NCI-H2171 (cell line): ENCODE results near the gene MAFG.

Experiments used
- DNase-seq: peaks from one replicate; lab custom pipeline; 2025; lab: John Stamatoyannopoulos, UW

Gene MAFG

DNA sequence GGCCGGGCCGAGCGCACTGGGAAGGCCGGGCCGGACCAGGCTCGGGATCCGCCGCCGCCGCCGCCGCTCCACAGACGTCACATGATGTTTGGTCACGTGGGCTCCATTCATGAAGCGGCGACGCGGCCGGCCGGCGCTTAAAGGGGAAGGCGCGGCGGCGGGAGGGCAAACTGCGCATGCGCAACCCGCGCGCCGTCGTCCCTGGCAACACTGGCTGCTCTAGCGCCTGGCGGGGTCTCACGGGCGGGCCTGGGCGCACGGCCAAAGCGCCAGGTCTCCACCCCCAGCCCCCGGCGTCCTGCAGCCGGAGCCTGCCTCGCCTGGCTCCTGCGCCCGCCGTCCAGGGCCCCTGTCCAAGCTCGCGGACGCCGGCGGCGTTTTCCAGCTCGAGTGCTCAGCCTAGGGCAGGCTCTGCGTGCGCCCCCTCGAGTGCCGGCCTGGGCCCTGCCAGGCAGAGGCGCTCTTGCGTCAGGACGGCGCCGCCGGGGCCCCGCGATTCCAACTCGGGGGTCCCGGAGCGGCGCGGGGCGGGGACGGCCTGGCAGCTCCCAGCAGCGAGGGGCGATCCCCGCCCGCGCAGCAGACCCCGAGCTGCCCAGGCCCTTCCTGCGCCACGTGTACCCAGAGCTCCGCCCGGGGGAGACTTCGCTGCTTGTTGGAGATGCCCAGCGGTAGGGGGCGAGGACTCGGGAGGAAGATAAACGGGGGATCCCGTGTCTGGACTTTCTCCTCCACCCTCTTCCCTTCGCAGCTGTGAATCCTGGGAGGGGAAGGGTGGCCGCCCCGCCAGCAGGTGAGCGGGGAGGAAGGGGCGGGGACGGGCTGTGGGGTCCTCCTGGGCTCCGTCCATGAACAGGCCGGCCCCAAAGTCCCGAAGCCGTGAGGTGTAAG lies at the start of gene MAFG:
MAFG (minus strand) TSS at position 83 of the 891 bp plus-strand sequence. CDS start 4,550 bp downstream, outside the sequence.
- peak; percentile 94 for DNase-seq

DNA sequence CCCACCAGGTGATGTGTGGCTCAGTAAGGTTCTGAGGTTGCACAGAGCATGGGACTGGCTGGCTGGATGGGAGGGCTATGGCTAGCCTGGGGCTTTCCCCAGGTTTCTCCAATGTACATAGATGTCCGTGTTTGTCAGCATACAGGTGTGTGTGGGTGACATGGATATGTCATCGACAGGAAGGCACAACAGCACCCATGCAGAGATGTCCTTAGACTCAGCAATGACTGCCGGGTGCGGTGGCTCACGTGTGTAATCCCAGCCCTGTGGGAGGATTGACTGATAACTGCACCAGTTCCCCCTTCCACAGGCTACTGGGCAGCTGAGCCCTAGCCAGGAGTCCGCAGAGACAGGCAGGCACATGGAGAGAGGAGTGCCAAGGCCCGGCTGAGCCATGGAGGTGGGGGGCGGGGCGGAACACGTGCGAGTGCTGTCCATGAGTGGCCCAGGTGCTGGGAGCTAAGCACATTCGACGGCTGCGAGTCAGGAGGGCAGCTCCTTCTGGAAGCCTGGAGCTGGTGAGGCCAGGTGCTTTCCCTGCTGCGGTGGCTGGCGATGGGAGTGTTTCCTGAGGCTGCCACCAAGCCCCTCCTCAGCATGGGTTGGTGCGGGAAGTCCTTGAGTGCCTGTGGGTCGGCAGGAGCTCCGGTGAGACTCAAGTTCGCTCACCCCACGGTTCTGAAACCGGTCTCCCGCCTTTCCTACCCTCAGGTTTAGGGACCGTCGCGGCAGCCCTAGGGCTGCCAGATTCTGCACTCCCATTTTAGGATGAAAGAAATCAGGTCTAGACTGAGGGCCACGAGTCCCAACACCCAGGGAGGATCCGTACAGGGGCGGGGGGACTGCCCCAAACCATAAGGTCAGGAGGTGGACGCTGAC lies 49.0 kb upstream of the MAFG start:
- DNase-seq: no peak

DNA sequence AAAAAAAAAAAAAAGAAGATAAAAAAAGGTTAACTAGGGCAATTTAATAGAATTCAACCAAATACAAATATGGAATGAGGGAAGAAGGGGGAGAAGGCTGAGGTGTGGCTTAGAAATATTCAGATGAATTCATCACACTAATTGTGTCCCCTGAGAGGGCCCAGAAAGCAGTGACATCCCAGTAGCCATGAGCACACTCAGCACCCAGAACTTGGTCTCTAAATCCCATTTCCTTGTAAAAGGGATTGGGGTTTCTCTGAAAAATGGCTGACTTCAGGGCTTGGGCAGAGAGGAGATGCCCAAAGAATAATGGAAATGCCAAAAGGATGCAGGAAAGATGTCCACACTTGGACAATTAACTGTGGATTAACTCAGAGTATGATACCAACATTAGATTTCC lies 45.9 kb upstream of the MAFG start:
- DNase-seq: no peak

DNA sequence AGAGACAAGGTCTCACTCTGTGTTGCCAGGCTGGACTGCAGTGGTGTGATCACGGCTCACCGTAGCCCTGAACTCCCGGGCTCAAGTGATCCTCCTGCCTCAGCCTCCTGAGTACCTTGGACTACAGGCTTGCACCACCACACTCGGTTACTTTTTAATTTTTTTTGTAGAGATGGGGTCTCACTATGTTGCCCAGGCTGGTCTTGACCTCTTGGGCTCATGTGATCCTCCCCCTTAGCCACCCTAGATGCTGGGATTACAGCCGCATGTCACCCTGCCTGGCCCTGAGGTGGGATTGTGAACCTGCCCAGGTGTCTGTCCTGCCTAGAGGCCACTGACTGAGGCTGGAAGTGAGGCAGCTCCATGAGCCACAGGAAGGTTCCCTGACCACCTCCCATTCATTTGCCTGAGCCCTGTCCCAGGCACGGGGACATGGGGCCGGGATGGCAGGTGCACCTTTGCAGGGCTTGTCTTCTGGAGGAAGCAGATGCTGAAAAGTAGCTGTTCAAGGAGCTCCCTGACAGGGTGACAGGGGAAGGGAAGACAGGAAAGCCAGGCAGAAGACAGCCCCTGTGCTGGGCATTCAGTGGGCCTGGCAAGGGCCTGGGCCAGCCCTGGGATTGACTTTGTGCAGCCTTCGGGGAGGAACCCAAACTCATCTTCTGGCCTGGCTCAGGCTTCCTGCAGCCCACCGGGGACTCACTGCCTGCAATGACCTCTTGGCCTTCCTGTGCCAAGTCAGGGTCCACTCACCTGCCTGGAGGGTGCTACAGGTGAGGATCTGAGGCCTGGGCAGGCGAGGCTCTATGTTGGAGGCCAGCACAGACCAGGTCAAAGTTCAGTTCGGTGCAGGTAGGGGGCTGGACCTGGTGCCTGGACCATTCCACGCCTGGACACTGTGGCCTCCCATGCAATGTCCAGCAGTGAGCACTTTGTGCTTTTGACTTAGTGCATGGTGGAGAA lies 41.6 kb upstream of the MAFG start:
- no peak for DNase-seq

DNA sequence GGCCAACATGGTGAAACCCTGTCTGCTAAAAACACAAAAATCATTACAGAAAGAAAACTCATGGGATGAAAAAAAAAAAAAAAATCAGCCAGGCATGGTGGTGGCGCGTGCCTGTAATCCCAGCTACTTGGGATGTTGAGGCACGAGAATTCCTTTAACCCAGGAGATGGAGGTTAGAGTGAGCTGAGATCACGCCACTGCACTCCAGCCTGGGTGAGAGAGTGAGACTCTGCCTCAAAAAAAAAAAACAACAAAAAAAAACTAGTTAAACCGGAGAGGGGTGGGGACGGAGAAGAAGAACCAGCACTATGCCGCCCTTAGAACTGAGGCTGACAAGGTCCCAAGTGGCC lies 40.8 kb upstream of the MAFG start:
- no peak for DNase-seq

DNA sequence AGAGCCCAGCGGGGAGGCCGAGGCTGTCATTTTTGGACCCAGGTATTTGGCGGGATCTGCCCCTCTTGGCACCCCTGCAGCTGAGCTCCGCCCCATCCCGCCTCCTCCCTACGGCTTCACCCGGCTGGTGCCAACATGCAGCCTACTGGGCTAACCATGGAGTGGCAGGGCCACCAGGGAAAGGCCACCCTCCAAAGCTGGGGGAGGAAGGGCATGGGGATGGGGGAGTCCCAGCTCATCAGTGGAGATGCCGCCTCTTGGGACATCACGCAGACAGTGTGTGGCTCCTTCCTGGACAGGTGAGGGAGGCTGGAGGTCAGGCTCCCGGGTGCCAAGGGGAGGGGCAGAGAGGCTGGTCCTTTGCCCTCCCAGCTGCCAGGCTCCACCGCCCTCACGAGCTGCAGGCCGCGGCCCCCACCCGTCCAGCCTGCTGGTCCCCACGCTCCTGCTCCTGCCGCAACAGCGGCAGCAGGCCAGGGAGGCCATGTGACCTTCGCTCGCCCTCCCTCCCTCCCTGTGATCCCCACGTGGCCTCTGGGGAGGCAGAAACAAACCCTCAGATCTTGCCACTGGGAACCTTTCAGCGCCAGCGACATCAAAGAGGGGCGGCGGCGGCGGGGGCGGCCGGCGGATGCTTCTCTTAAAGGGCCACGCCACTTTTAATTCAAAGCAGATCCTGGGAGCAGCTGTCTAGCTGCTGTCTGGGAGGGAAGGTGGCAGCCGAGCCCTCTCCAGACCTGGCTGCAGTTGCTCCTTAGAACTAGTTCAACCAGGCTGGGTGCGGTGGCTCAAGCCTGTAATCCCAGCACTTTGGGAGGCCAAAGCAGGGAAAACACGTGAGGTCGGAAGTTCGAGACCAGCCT lies 40.2 kb upstream of the MAFG start:
- DNase-seq: peak; percentile 88

DNA sequence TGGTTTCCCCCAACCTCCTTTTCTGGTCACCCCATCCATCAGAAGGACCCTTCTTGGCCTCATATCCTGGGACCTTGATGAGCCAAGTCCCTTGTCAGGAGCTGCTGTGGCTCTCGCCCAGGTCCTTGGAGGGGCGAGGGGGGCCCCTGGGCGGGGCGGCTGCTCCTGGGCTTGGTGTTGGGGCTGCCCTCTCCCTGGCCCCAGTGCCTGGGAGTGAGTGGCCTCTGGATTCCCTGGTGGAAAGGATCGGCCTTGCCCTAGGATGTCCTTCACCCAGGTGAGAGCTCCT lies 39.7 kb upstream of the MAFG start:
- no peak for DNase-seq

DNA sequence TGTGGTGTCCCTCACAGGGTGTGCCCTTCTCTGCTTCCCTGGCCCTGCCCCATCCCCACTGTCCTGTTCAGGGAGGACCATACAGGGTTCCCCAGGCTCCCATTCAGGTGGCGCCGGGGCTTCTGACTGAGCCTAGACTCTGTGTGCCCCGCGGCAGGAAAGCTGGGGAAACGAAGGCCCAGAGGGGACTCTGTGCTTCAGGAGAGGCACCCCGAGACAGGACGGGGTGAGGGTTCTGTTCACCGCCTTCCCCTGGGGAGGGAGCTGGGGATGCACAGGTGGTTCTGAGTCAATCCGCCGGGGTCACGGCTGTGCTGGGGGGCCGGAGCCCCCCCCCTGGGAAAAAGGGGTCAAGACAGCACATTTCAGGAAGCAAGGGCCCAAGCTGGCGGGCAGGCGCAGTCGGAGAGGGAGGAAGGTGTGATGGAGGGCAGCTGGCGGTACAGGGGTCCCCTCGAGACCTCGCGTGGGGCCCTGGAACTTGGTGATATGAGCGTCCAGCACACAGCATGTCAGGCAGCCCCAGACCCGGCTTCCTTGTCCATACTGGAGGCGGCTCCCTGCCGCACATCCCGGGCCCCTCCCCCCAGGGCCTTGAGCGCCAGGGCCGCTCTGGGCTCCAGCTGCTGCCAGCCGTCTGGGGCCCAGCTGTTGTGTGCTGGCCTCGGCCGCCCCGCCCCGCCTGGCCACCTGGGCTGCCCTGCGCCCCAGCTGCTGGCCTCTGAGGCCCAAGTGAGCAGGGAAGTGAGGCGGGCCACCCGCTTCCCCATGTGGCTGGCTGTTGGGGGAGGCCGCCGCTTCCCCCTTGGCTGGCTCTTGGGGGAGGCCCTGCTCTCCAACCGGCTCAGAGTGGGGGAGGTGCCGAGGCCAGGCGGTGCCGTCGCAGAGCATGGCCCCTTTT lies 39.1 kb upstream of the MAFG start:
- peak; percentile 76 for DNase-seq

DNA sequence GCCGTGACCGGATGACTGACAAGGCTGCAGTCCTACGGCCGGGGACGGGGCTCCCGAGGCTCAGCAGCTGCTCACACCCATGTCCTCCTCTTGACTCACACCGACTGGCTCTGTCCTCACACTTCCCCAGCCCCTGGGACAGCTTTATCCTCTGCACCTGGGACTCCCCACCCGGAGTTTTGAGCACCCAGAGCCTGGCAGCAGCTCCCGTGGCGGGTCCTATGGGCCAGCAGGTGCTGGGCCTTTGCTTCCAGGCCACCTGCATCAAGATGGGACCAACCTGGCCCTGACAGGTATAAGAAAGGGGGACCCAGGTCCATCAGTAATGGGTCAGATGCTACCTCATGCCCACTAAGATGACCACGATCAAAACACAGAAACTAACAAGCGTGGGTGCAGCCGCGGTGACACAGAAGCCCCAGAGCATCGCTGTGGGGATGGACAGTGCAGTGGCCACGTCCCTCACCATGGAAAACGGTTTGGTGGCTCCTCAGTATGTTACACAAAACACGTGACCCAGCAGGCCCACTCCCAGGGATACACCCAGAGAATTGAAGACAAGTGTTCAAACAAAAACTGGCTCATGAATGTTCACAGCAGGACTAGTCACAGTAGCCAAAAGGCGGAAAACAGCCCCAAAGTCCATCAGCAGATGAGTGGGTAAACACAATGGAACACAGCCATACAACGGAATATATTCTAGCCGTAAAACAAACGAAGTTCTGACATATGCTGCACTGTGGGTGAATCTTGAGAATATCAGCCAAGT lies 36.7 kb upstream of the MAFG start:
- no peak for DNase-seq

DNA sequence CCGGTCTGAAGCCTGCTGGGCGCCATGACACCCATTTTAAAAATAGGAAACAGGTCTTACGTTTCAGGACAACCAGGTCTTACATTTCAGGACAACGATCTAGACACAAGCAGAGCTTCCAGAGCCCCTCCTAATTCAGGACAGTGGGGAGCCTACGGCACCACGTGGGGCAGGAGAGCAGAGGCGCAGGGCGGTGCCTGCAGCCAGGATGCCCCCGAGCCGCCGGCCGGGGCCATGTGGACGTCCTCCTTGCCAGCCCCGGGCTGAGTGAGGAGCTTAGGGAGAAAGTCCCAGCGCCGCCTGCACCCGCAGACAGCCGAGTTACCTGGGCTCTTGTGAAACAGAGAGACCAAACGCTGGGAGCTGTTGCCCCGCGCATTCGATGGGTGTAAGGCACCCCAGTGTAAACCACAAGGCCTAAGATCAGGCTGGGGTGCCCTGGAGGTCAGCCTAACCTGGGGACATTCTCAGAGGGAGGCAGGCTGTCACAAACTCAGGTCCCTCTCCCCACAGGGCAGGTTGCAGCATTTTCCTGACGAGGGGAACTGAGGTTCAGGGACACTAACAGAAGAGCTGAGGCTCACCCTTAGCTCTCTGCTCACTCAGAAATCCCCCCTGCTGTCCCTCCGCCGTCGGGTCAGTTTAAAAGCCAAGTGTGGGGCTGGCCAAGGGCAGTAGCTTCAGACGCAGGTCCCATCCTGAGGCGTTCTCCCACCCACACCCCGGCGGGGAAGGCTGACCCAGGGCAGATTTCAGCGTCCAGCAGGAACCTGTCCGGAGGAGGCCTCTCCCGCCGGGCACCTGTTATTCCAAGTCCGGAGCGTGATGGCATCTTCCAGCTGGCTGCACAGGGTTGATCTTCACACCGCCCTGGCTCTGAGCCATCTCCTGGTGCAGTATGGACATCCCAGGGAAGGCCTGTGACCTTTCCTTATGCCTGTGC lies 35.2 kb upstream of the MAFG start:
- DNase-seq: no peak

DNA sequence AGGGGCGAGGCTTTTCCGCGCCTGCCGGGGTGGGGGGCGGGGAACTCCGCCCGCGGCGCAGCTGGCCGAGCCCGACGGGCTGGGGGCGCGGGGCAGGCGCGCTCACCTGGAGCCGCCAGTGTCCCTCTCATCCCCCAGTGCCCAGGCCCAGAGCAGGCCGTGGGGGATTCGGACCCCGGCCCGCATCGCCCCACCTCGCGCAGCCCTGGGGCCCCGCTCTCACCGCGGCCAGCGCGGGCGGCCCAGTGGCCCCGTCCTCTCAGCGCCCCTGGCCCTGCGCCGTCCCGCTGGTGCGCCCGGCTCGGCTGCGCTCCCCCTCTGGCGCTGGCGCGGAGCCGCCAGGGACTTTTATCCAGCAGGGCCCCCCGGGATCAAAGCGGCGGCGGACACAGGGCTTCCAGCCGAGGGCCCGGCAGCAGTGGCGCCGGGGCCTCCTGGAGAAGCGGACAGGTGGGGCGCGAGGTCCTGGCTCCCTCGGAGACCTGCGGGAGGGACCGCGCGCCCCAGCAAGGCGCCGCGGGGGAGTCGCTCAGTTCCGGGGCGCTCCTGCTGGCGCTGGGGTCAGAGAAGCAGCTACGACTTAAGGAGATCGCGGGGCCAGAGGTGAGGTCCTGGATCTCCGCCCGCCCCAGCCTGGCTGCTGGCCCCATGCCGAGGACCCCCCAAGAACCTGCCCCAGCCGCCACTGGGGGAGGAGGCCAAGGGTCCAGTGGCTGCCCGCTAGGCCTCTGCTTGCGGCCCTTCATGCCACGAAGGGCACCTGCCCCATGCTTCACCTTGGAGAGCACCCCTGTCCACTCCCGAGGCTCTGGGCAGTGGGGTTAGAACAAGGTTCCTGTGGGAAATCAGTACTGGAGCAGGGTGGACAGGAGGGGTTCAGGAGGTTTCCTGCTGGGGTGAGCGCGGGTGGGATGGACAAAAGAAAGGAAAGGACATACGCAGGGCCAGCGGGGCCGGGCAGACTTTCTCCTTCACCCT lies 34.3 kb upstream of the MAFG start:
- no peak for DNase-seq

DNA sequence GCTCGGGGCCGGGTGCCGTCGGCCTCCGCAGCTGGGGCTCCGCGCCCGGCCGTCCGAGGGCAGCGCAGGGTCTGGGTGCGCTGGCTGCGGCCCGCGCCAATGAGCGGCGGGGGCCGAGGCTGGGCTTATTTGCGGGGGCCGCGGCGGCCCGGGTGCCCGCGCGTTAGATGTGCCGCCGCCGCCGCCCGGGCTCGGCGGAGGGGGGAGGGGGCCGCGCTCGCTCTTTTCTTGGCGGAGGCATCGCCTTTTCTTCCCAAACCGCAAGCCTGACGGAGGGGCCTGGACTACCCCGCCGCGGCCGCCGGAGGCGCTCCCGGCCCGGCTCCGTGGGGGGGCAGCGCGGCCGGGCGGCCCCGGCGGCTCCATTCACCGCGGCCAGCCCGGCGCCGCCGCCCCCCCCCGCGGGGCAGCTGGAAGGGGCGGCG lies 33.6 kb upstream of the MAFG start, which contains the start of gene NOTUM:
NOTUM (minus strand) TSS at position 101 of the 425 bp plus-strand sequence. CDS start 278 bp downstream, outside the sequence.
- DNase-seq: peak; percentile 18

DNA sequence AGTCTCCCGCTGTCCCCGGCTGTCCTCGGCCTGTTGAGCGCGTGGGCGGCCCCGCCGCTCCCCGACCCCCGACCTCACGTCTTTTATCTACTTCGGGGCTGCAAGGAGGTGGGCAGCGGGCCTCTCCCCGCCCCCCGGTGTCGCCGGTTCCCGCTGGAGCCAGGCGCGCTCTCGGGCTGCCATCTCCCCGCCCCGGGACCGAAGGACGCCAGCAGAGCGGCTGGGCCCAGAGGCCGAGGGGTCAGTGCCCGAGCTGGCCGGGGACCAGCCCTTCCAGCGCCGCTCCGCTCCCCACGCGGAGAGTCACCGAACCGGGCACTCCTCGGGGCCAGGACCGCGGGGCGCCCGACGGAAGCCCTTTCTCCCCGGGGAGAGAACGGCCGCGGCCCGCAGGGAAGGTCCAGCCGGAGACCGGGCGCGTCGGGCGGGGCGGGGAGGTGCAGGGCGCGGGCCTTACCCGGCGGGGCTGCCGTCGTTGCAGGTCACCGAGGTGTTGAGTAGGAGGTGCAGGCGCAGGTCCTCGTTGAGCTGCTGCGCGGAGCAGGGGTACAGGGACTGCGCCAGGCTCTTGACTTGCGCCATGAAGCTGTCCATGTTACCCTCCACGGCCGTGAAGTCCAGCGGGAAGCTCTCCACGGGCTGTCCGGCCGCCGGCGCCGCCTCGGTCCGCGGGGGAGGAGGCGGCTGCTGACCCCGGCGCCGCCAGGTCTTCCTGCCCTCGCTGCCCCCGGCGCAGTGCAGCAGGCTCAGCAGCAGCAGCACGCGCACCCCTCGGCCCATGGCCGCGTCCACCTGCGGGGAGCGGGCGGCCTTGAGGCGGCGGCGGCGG lies 32.8 kb upstream of the MAFG start:
- no peak for DNase-seq

DNA sequence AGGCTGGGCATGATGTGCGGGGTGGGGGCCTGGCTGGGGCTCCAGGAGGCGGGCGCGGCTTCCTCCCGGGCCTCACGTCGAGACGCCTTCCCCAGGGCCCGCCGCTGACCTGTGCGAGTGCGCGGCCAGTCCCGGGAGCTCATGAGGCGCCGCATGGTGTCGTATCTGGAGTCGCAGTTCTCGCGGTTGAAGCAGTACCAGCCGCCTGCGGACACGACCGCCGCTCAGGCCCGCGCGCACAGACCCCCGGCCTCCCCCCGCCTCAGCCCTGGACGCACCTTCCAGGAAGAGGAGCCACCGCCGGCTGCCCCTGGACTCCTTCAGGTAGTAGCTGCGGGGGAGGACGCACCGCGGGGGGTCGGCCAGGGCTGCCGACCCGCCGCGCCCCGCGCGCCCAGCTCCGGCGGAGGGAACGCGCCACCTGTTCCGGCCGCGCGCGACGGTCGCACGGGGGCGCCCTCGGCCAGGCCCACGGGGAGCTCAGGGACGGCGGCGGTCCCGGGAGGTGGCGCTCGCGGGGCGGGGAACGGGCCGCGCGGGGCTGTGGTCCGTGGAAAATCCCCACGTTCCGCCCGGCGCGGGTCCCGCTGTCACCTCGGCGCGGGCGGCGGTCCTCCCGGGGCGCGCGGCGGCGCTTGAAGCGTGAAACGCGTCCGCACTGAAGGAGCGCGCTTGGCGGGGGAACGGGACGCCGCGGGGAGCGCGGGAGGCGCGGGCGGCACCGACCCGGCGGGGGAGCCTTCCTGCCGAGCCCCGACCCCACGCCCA lies 32.0 kb upstream of the MAFG start:
- DNase-seq: peak; percentile 33
